ENCODE results near the gene STX1A.

STX1A gene

DNA sequence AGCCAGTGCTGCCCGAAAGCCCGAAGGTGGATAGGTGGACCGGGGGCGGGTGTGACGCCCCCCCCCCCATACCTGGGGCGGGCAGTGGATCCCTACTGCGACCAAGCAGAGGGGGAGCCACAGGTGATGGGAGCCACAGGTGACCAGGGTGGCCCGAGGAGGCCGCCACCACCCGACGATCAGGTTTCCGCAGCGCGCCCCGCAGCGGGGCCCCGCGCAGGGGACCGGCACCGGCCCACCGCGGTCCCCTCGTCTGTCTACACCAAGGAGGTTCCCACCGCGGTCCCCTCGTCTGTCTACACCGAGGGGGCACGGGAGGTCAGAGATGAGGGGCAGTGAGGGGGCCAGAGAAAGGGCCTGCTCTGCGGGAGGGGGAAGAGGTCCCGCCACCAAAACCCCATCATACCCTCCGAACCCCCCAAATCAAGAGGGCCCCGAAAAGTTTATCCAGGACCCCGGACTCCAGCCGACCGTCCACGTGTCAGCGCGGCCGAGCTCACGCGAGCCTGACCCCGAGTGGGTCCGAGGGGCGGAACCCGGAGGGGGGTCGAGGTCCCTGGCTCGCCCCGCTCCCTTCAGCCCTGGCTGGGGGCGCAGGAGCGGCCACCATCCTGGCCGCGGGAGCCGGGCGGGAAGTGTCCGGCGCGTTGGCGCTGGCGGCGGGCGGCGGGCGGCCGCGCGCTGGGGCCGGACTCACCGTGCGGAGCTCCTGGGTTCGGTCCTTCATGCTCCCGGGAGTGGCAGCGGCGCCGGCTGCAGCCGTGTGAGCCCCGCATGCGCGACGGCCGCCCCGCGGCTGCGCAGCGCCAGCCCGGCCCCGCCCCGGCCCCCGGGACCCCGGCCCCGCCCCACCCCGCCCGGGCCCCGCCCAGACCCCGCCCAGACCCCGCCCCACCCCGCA is at the start of gene STX1A:
STX1A (minus strand) TSS at position 765 of the 901 bp plus-strand sequence; CDS start at position 727, 38 bp downstream.
- Histone ChIP-seq H3K36me3 (ENCODE audit: control insufficient read depth, insufficient read depth, low read length) (no peaks in the 10 kb centered on the region), H3K27ac (ENCODE audit: low read length) (no peak within 1 kb of the TSS), H3K4me3 (ENCODE audit: low read length) (peak within 1 kb of the TSS; percentile 91), H3K27me3 (ENCODE audit: control insufficient read depth, insufficient read depth, low read length) (no peaks in the 10 kb centered on the region; the same call in 1 of the 2 replicates), H3K9me3 (ENCODE audit: control insufficient read depth, insufficient read depth, low read length) (no peaks in the 10 kb centered on the region), H3K4me1 (ENCODE audit: control insufficient read depth, insufficient read depth, low read length) (no peaks in the 10 kb centered on the region)
- no peak for DNase-seq (ENCODE audit: low read depth, low spot score)
- WGBS (ENCODE audit: insufficient coverage, insufficient read length) = no CpG with 5 or more reads among the region's 96 CpGs

DNA sequence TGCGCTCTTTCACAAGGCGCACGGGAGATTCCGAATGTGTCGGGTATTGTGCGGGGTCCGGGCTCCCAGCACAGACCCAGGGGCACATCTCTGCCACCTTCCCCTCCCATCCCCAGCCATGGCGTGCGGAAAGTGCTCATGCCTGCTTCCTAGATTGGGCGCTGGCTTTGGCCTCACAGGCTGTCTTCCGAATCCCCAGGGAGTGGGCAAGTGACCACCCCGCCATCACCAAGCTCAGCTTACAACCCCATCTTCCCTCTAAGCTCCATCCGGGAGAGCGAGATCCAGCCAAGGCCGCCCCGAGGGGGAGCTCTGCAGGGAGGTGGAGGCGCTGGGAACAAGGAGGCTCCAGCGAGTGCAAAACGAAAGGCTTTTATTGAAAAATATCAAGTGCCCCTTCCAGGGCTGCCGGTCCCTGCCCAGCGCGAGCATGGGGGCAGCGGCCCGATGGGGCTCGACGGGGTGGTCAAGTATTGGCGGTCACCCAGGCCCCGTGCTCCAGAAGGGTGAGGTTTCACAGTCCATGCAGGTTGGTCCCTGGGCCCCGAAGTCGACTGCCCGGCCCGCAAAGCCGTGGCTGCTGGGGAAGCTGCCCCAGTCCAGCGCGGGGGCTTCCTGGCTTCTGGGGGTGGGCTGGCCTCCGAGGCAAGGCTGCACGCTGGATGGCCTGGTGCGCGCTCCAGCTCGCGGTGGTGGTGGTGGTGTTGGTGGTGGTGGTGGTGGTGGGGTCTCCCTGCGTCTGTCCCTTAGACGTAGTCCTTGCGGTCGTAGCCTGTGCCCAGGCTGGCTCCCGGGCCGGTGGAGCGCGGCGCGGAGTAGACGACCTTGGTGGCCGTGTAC is 49.4 kb upstream of the STX1A start:
- H3K4me1 ChIP-seq (ENCODE audit: control insufficient read depth, insufficient read depth, low read length) = peaks cover 5% of the 10 kb centered on the region

DNA sequence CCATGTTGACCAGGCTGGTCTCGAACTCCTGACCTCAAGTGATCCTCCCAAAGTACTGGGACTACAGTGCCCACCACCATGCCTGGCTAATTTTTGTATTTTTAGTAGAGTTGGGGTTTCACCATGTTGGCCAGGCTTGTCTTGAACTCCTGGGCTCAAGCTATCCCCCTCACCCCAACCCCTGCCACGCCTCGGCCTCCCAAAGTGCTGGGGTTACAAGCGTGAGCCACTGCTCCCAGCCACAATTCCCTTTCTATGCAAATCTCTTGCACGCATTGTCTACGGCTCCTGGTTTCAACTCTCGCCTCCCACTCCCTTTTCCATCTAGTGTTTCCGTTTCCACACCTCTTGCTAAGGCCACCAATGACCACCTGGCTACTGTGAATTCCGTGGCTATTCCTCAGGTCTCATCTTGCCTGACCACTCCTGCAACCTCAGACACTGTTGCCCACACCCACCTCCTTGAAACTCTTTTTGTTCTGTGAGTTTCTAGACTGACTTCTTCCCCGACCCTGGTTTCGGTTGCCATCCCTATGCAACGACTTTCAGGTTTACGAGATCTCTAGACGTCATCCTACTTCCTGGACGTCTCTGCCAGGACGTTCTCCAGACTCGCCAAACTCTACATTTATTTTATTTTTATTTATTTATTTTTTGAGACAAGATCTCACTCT is 47.2 kb upstream of the STX1A start:
- Histone ChIP-seq H3K4me3 (ENCODE audit: low read length) (no peak overlapping the region), H3K27ac (ENCODE audit: low read length) (no peak overlapping the region), H3K27me3 (ENCODE audit: control insufficient read depth, insufficient read depth, low read length) (no peaks in the 10 kb centered on the region), H3K4me1 (ENCODE audit: control insufficient read depth, insufficient read depth, low read length) (peaks cover 6% of the 10 kb centered on the region), H3K36me3 (ENCODE audit: control insufficient read depth, insufficient read depth, low read length) (no peaks in the 10 kb centered on the region; the same call in 1 of the 2 replicates), H3K9me3 (ENCODE audit: control insufficient read depth, insufficient read depth, low read length) (no peaks in the 10 kb centered on the region)
- no CpG with 5 or more reads among the region's 17 CpGs for WGBS (ENCODE audit: insufficient coverage, insufficient read length)
- DNase-seq (ENCODE audit: low read depth, low spot score) = no peak

More for the DNA sequence above, 49.4 kb upstream of the STX1A start:
- no CpG with 5 or more reads among the region's 53 CpGs for whole genome bisulfite sequencing (ENCODE audit: insufficient coverage, insufficient read length)
- Histone ChIP-seq H3K36me3 (ENCODE audit: control insufficient read depth, insufficient read depth, low read length) (no peaks in the 10 kb centered on the region; the same call in 1 of the 2 replicates), H3K27me3 (ENCODE audit: control insufficient read depth, insufficient read depth, low read length) (no peaks in the 10 kb centered on the region), H3K4me3 (ENCODE audit: low read length) (no peak overlapping the region; the same call in none of the 2 replicates), H3K9me3 (ENCODE audit: control insufficient read depth, insufficient read depth, low read length) (no peaks in the 10 kb centered on the region), H3K27ac (ENCODE audit: low read length) (no peak overlapping the region)
- no peak for DNase-seq (ENCODE audit: low read depth, low spot score)

DNA sequence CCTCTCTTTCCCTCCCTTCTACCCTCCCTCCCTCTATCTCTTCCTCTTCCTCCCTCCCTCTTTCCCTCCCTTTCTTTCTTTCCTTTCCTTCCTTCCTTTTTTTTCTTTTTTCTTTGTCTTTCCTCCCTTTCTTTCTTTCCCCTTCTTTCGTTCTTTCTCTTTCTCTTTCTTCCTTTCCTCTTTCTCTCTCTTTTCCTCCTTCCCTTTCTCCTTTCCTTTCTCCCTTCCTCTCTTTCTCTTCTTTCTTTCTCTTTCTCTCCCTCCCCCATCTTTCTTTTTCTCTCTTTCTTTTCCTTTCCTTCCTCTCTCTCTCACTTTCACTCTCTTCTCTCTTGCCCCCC is 43.2 kb upstream of the STX1A start:
- no peaks in the 10 kb centered on the region for H3K27me3 ChIP-seq (ENCODE audit: control insufficient read depth, insufficient read depth, low read length)

DNA sequence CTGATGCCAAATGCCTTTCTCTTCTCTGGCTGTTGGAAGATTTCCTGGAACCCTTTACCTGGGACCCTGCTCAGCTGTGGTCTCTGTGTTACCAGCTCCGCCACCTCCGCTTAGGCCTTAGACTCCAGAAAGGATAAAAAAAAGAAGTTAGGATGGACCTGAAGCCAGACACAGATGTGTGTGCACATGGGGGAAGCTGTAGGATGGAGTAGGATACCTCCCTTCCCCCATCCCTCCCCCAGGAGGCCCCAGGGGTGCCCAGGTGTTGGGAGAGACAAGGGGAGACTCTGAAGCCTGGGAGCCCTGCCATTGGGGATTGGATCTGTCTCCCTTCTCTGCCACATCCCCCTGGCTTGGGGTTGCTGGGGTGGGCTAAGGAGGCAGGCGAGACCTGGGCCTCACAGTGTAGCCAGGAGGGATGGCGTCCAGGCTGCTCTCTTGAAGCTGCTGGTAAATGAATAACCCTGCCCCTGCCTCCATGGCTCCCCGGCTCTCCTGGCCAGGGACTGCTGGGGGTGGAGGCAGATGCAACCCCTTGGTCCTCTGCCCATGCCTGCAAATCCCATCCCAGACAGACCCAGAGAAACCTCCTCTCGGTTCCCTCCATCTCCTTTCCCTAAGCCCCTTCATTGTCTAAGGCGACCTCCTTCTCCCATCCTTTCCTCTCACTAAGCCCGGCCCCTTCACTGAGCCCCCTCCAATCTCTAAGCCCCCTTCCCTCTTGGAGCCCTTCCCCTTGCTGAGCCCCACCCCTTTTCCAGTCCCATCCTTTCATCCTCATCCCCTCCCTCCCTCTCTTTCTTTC is 42.6 kb upstream of the STX1A start:
- Histone ChIP-seq H3K4me3 (ENCODE audit: low read length) (no peak overlapping the region), H3K36me3 (ENCODE audit: control insufficient read depth, insufficient read depth, low read length) (no peaks in the 10 kb centered on the region), H3K4me1 (ENCODE audit: control insufficient read depth, insufficient read depth, low read length) (peaks cover 2% of the 10 kb centered on the region; the same call in 1 of the 2 replicates), H3K27ac (ENCODE audit: low read length) (no peak overlapping the region), H3K27me3 (ENCODE audit: control insufficient read depth, insufficient read depth, low read length) (no peaks in the 10 kb centered on the region), H3K9me3 (ENCODE audit: control insufficient read depth, insufficient read depth, low read length) (no peaks in the 10 kb centered on the region)
- no CpG with 5 or more reads among the region's 8 CpGs for whole genome bisulfite sequencing (ENCODE audit: insufficient coverage, insufficient read length)
- DNase-seq (ENCODE audit: low read depth, low spot score) = no peak

More for the DNA sequence above, 43.2 kb upstream of the STX1A start:
- Histone ChIP-seq H3K9me3 (ENCODE audit: control insufficient read depth, insufficient read depth, low read length) (no peaks in the 10 kb centered on the region), H3K4me3 (ENCODE audit: low read length) (no peak overlapping the region), H3K36me3 (ENCODE audit: control insufficient read depth, insufficient read depth, low read length) (no peaks in the 10 kb centered on the region), H3K27ac (ENCODE audit: low read length) (no peak overlapping the region), H3K4me1 (ENCODE audit: control insufficient read depth, insufficient read depth, low read length) (peaks cover 2% of the 10 kb centered on the region; the same call in 1 of the 2 replicates)
- no peak for DNase-seq (ENCODE audit: low read depth, low spot score)
- WGBS (ENCODE audit: insufficient coverage, insufficient read length) = no CpG with 5 or more reads among the region's 1 CpG

DNA sequence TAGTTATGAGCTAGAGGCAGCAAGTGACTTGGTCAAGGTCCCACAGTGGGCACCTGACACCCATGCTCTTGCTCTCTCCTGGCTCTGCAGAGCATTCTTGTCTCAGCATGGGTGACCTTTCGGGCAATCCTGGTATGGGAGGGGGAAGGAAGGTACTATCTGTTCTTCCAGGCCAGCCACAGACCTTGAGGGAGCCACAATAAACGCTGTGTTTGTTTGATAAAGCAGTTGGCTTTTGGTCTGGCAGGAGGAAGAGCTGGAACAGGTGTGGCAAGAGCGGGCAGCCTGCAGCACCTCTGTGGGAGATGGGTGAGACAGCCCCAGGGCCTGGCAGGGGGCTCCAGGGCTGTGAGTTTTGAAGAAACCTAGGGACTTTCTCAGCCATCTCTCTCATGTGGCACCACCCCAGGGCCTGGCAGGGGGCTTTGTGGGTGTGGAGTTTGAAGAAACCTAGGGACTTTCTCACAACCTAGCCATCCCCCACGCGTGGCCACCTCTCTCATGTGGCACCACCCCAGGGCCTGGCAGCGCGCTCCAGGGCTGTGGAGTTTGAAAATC is 39.2 kb upstream of the STX1A start:
- Histone ChIP-seq H3K27ac (ENCODE audit: low read length) (no peak overlapping the region), H3K27me3 (ENCODE audit: control insufficient read depth, insufficient read depth, low read length) (no peaks in the 10 kb centered on the region), H3K36me3 (ENCODE audit: control insufficient read depth, insufficient read depth, low read length) (no peaks in the 10 kb centered on the region), H3K4me1 (ENCODE audit: control insufficient read depth, insufficient read depth, low read length) (peaks cover 2% of the 10 kb centered on the region; the same call in 1 of the 2 replicates), H3K9me3 (ENCODE audit: control insufficient read depth, insufficient read depth, low read length) (no peaks in the 10 kb centered on the region), H3K4me3 (ENCODE audit: low read length) (no peak overlapping the region)
- DNase-seq (ENCODE audit: low read depth, low spot score) = no peak
- WGBS (ENCODE audit: insufficient coverage, insufficient read length) = no CpG with 5 or more reads among the region's 7 CpGs

DNA sequence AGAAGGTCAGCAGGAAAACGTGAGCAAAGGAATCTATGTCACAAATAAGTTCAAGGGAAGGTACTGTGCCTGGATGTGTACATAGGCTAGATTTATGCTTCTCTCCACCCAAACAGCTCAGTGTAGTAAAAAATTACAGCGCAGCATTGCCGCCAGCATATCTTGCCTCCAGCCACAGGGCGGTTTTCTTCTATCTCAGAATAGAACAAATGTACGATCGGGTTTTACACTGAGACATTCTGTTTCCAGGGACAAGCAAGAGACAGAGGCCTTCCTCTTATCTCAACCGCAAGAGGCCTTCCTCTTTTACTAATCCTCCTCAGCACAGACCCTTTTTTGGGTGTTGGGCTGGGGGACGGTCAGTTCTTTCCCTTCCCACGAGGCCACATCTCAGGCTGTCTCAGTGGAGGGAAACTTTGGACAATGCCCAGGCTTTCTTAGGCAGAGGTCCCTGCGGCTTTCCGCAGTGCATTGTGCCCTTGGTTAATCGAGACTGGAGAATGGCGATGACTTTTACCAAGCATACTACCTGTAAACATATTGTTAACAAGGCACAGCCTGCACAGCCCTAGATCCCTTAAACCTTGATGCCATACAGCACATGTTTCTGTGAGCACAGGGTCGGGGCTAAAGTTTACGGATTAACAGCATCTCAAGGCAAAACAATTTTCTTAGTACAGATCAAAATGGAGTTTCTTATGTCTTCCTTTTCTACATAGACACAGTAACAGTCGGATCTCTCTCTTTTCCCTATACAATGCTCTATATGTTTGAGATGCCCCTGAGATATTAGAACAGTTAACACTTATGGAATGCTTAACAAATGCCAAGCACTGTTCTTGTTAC is 30.7 kb upstream of the STX1A start:
- no peaks in the 10 kb centered on the region for H3K27me3 ChIP-seq (ENCODE audit: control insufficient read depth, insufficient read depth, low read length)
- H3K4me3 ChIP-seq (ENCODE audit: low read length) = no peak overlapping the region
- no peaks in the 10 kb centered on the region for H3K9me3 ChIP-seq (ENCODE audit: control insufficient read depth, insufficient read depth, low read length)
- H3K27ac ChIP-seq (ENCODE audit: low read length) = no peak overlapping the region
- H3K36me3 ChIP-seq (ENCODE audit: control insufficient read depth, insufficient read depth, low read length) = no peaks in the 10 kb centered on the region
- no peak for DNase-seq (ENCODE audit: low read depth, low spot score)
- no CpG with 5 or more reads among the region's 16 CpGs for WGBS (ENCODE audit: insufficient coverage, insufficient read length)
- no peaks in the 10 kb centered on the region for H3K4me1 ChIP-seq (ENCODE audit: control insufficient read depth, insufficient read depth, low read length)

DNA sequence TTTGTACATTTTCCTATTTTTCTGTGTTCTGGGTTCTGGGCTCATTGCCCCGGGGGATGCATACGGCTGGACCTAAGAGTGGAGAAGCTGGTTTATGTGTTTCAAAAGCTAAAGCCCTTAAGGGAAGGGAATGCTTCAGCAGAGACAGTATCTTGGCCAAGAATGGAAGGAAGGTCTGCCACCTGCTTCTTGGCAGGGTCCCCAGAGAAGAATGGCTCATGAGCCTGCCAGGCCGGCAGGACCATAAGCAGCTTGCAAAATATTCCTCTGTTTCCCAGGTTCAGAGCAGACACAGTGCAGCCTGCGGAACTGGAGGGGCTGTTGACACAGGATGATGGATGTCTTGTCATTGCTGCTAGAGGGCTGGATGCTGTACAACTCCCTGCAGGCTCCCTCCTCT is 26.9 kb upstream of the STX1A start:
- Histone ChIP-seq H3K27me3 (ENCODE audit: control insufficient read depth, insufficient read depth, low read length) (no peaks in the 10 kb centered on the region), H3K4me3 (ENCODE audit: low read length) (no peak overlapping the region), H3K9me3 (ENCODE audit: control insufficient read depth, insufficient read depth, low read length) (no peaks in the 10 kb centered on the region), H3K27ac (ENCODE audit: low read length) (no peak overlapping the region), H3K36me3 (ENCODE audit: control insufficient read depth, insufficient read depth, low read length) (no peaks in the 10 kb centered on the region), H3K4me1 (ENCODE audit: control insufficient read depth, insufficient read depth, low read length) (peaks cover 11% of the 10 kb centered on the region; the same call in 1 of the 2 replicates)
- WGBS (ENCODE audit: insufficient coverage, insufficient read length) = no CpG with 5 or more reads among the region's 4 CpGs
- DNase-seq (ENCODE audit: low read depth, low spot score) = no peak
